Measurements from ENCODE around the gene OR5AK2.
A peak's percentile ranks its signal among the peaks of the same experiment; 100 is the strongest.

OR5AK2 gene

DNA sequence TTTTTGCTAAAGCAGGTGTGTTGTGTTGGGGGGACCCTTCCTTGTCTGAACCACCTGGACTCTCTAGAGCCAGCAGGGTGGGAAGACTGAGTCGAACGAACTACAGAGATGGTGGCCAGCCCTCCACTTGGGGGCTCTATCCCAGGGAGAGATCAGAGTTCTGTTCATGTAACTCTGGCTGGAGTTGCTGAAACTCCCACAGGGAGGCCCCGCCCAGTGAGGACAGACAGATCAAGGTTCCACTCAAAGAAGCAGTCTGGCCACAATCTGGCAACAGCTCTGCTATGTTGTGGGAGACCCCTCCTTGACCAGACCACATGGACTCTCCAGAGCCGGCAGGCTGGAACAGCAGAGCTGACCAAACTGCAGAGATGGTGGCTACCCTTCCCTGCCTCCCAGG is 20.2 kb upstream of the OR5AK2 start:
- in situ Hi-C loops (cut with HindIII; ENCODE audit: low sequenced_read_pairs), result no loop called here
- no peak overlapping the region for H3K4me3 ChIP-seq (ENCODE audit: low read depth, low read length)
- DNase-seq (ENCODE audit: low read depth, low spot score), result no peak
- TF ChIP-seq, protein P1, sequence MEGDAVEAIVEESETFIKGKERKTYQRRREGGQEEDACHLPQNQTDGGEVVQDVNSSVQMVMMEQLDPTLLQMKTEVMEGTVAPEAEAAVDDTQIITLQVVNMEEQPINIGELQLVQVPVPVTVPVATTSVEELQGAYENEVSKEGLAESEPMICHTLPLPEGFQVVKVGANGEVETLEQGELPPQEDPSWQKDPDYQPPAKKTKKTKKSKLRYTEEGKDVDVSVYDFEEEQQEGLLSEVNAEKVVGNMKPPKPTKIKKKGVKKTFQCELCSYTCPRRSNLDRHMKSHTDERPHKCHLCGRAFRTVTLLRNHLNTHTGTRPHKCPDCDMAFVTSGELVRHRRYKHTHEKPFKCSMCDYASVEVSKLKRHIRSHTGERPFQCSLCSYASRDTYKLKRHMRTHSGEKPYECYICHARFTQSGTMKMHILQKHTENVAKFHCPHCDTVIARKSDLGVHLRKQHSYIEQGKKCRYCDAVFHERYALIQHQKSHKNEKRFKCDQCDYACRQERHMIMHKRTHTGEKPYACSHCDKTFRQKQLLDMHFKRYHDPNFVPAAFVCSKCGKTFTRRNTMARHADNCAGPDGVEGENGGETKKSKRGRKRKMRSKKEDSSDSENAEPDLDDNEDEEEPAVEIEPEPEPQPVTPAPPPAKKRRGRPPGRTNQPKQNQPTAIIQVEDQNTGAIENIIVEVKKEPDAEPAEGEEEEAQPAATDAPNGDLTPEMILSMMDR (IDR thresholded peaks at IDR 0.05; ENCODE audit: low read depth, low read length), result no peak

DNA sequence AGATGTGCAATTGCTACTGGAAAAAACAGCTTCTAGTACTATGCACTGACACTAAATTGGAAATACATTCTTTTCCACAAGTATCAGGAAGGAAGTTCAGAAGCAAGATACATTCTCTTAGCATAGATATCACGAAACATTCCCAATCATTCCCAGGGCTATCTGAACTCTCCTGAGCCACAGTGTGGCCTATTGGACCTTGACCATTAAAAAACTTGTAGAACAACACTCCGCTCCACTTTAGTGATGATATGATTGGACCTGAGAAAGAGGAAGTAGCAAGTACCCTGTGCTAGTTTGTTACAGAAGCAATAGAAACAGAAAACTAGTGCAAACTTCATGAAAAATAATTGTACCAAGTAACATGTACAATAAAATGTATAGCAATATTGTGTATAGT is 11.4 kb upstream of the OR5AK2 start:
- no peak for DNase-seq (ENCODE audit: low read depth, low spot score)
- TF ChIP-seq, protein P1 (IDR thresholded peaks at IDR 0.05; ENCODE audit: low read depth, low read length), result no peak
- in situ Hi-C loops (cut with HindIII; ENCODE audit: low sequenced_read_pairs), result no loop called here

DNA sequence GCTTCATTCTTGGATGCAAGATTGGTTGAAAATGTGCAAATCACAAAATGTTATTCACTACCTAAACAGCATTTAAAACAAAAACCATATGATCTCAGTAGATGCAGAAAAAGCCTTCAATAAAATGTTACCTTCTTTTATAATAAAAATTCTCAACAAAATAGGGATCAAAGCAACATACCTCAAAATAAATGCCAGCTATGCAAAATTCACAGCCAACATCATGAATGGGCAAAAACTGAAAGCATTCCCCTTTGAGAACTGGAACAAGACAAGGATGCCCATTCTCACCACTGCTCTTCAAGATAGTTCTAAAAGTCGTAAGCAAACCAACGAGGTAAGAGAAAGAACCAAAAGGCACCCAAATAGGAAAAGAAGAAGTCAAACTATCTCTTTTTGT is 2.0 kb downstream of the OR5AK2 start:
- in situ Hi-C loops (cut with HindIII; ENCODE audit: low sequenced_read_pairs), result no loop called here
- TF ChIP-seq, protein P1 (IDR thresholded peaks at IDR 0.05; ENCODE audit: low read depth, low read length), result no peak
- DNase-seq (ENCODE audit: low read depth, low spot score), result no peak
- no peak overlapping the region for H3K4me3 ChIP-seq (ENCODE audit: low read depth, low read length)

More for the DNA sequence above, 11.4 kb upstream of the OR5AK2 start:
- H3K4me3 ChIP-seq (ENCODE audit: low read depth, low read length), result no peak overlapping the region

DNA sequence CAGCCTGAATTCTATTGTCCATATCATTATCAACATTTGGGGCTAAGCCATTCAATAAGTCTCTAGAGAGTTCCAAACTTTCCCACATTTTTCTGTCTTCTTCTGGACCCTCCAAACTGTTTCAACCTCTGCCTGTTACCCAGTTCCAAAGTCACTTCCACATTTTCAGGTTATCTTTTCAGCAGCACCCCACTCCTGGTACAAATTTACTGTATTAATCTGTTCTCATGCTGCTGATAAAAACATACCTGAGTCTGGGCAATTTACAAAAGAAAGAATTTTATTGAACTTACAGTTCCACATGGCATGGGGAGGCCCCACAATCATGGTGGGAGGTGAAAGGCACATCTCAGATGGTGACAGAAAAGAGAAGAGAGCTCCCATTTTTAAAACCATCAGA is 5.8 kb downstream of the OR5AK2 start:
- in situ Hi-C loops (cut with HindIII; ENCODE audit: low sequenced_read_pairs), result no loop called here
- H3K4me3 ChIP-seq (ENCODE audit: low read depth, low read length), result no peak overlapping the region
- DNase-seq (ENCODE audit: low read depth, low spot score), result no peak
- TF ChIP-seq, protein P1 (IDR thresholded peaks at IDR 0.05; ENCODE audit: low read depth, low read length), result no peak

DNA sequence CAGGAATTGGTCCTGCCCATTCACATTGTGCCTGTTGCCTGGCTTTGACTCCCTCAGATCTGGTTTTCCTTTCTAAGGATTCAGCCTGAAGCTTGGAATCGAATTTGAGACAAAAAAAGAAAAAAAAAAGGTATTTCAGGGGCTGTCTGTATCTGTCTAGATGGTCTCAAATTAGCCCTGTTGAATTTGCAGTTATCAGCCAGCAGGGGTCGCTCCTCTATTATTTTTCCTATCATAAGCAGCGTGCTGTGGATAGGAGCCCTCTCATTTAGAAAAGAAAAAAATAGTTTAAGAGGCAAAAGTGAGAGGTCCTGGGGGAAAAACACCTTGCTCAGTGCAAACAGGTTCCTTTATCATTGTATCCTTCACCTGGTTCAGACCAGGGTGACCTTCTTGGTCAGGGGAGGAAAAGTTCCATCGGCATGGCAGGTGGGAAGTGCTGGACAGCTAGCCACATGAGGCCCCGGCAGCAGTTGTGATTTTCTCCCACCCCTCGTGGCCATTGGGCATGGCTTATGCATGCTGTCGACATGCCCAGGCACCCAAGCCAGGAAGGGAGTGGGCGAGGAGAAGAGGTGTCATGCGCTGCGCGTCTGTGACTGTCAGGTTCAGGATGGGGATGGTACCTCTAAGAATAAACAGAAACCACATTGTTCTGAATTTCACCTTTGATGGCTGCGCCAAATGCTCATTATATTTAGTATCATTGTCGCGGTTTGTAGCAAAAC is 13.1 kb downstream of the OR5AK2 start:
- DNase-seq (ENCODE audit: low read depth, low spot score), result no peak
- in situ Hi-C loops (cut with HindIII; ENCODE audit: low sequenced_read_pairs), result no loop called here
- TF ChIP-seq, protein P1 (IDR thresholded peaks at IDR 0.05; ENCODE audit: low read depth, low read length), result peak; percentile 30
- no peak overlapping the region for H3K4me3 ChIP-seq (ENCODE audit: low read depth, low read length)

DNA sequence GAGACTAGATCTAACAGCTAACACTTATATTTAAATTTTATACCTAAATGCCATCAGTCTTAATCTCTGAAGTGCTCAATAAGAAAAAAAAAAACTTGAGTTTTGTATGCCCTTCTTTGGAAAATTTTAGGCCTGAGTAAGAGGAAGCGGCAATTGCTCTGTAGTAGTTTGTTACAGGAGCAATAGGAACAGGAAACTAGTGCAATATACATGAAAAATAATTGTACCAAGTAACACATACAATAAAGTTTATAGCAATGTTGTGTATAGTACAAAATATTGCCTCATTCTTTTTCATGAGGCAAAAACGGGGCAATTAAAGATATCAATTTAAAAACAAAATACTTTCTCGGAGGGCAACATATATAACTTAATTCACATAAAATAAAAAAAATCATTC is 19.7 kb downstream of the OR5AK2 start:
- no peak overlapping the region for H3K4me3 ChIP-seq (ENCODE audit: low read depth, low read length)
- in situ Hi-C loops (cut with HindIII; ENCODE audit: low sequenced_read_pairs), result no loop called here
- no peak for DNase-seq (ENCODE audit: low read depth, low spot score)
- TF ChIP-seq, protein P1 (IDR thresholded peaks at IDR 0.05; ENCODE audit: low read depth, low read length), result no peak

Data from astrocyte of the spinal cord (primary cell).